Uterus (tissue), 2 donors: Measurements from ENCODE around the gene FAM120AOS.

ENCODE experiments used
- POLR2A ChIP-seq, 2 donors: fragments of 450-650 bp; IDR thresholded peaks; one replicate each; pipeline ENCODE4 v1.6.1; 2016; ENCODE audit warnings: antibody characterized with exemption in 2 of 2, mild to moderate bottlenecking in 1 of 2, moderate library complexity in 1 of 2
- TF ChIP-seq, protein P1 (sequence below), 4 experiments: fragments of 200-600 bp in 2 of 4; fragments of 450-650 bp in 2 of 4; sonication (generic) in 2 of 4; IDR thresholded peaks; one replicate each; pipeline ENCODE4 v1.5.1; 2016 to 2019; ENCODE audit warnings: antibody characterized with exemption in 4 of 4, mild to moderate bottlenecking in 2 of 4, moderate library complexity in 1 of 4

DNA sequence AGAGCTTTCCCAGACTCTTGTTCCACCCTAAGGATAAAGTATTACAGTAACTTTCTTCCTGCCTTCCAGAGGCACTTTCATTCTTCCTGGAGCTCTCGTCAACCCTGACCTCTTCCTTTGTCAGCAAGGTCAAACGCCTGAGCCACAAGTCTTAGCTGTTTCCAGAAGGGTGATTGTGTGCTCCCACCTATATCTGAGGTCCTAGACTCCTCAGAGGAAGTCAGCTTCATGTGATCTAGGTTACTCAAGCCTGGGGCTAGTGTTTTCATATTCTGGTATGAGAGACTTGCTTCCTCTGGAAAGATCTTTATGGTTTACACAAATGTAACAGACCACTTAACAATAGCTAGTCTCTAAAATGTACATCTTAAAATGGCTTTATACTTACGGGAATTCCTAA, 7.3 kb downstream of the FAM120AOS start:
- TF ChIP-seq, protein P1, sequence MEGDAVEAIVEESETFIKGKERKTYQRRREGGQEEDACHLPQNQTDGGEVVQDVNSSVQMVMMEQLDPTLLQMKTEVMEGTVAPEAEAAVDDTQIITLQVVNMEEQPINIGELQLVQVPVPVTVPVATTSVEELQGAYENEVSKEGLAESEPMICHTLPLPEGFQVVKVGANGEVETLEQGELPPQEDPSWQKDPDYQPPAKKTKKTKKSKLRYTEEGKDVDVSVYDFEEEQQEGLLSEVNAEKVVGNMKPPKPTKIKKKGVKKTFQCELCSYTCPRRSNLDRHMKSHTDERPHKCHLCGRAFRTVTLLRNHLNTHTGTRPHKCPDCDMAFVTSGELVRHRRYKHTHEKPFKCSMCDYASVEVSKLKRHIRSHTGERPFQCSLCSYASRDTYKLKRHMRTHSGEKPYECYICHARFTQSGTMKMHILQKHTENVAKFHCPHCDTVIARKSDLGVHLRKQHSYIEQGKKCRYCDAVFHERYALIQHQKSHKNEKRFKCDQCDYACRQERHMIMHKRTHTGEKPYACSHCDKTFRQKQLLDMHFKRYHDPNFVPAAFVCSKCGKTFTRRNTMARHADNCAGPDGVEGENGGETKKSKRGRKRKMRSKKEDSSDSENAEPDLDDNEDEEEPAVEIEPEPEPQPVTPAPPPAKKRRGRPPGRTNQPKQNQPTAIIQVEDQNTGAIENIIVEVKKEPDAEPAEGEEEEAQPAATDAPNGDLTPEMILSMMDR (IDR thresholded peaks at IDR 0.05), result no peak
- TF ChIP-seq POLR2A (IDR thresholded peaks at IDR 0.05), result no peak
